NCI-H2227 (cell line): Measurements from ENCODE around the gene CDR2.
"Not testable (repeated sequence)": the region's sequence is repeated elsewhere in the genome, so short reads cannot be mapped to it uniquely, and the experiment has no call there.

Experiments
- DNase-seq: peaks from one replicate; lab custom pipeline; 2025; ENCODE audit not compliant: unreplicated experiment; lab: John Stamatoyannopoulos, UW

The CDR2 gene

GRCh38 chr16:22374311-22375116 is at the start of gene CDR2:
Gene CDR2 (minus strand): TSS chr16:22374619. CDS start chr16:22374309, 310 bp downstream.
- peak; percentile 98 for DNase-seq

DNA sequence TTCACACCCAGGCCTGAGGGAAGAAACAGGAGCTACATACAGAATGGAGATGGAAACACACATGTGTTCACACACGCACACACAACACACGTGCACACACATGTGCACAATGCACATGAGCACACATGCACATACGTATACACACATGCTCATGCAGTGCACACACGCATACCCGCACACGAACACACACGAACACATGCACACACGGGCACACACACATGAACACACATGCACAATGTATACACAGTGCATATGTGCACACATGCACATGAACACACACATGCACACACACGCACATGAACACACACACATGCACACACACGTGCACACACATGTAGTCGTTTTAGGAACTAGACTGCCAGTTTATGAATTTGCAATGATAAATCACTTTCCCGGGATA is 49.3 kb upstream of the CDR2 start:
- DNase-seq, result no peak

GRCh38 chr16:22421136-22421535 is 46.7 kb upstream of the CDR2 start:
- no peak for DNase-seq

DNA sequence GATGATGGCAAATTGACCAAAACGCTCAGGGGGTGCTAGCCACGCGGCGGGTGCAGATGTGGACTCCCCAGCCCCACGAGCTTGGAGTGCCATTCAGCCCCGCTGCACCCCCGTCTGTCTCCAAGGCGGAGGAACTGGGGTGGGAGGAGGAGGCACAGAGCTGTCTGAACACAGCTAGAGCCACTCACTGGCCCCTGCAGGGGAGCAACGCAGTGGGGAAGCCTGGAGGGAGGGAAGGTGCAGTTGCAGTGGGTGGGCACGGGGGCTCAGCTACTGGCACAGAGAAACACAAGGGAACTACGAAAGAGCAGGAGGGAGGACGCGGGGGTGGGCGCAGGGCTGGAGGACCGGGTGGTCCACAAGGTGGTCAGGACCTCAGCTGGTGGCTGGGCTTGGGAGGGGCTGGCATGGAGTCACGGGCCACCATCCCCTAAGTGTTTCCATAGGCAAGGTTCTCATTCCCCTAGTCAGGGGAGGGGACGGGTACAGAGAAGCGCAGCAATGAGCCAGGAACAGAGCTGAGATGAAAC is 46.3 kb upstream of the CDR2 start:
- DNase-seq, result no peak

GRCh38 chr16:22419908-22420307 is 45.5 kb upstream of the CDR2 start:
- DNase-seq, result no peak

- DNase-seq, result no peak
Observed at GRCh38 chr16:22418826-22419225, 44.4 kb upstream of the CDR2 start.

- not testable (repeated sequence) for DNase-seq
Observed at GRCh38 chr16:22417798-22418197, 43.4 kb upstream of the CDR2 start.

GRCh38 chr16:22417019-22417418 is 42.6 kb upstream of the CDR2 start:
- no peak for DNase-seq

GRCh38 chr16:22413819-22414218 is 39.4 kb upstream of the CDR2 start:
- DNase-seq, result no peak

DNA sequence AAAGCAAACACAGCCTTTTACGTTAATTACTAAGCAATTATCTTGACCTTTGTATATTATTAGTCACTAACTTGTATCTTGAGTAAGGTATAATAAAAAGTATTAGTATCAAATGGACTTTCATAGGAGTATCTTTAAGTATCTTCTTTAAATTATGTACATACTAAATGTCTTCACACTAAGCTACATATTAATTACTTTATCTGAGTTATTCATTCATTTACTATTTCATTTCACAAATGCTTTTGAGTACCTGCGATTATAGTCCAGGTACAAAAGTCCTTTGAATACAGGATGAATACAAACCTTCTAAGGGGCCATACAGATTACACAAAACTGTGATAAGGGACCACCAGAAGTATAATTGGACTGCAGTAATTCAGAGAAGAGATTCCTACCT is 33.1 kb upstream of the CDR2 start:
- DNase-seq, result no peak

DNA sequence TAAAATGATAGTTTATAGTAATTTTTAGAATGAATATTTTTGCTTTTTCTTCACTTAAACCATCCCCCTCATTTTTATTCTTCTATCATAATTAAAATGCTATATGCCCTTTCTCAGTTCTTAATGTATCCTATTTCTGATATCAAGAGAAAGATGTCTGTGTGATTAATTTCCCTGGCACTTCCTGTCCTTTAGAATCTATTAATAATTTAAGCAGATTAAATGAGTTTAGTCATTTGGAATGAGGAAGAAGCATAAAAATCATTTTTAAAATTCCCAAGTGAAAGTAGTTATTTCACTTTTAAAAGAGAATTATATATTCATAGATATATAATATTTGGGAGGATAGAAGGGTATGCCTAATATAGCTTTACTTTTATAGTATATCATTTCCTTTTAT is 27.8 kb upstream of the CDR2 start:
- DNase-seq, result no peak

DNA sequence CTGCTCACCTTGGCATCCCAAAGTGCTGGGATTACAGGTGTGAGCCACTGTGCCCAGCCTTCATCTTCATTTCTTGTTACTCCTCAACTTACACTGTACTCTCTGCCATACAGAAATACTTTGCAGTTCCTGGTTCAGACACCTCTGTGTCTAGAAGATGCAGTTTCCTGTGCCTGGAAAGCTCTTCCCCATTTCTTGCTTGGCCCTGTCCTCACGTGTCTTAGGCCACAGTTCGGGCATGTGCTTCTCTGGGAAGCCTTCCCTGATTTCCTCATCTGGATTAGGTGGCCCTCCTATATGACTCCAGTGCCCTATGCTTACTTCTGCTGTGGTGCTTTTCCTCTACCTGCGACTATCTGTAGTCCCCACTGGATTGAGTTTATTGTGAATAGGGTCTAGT is 26.5 kb upstream of the CDR2 start:
- no peak for DNase-seq

DNA sequence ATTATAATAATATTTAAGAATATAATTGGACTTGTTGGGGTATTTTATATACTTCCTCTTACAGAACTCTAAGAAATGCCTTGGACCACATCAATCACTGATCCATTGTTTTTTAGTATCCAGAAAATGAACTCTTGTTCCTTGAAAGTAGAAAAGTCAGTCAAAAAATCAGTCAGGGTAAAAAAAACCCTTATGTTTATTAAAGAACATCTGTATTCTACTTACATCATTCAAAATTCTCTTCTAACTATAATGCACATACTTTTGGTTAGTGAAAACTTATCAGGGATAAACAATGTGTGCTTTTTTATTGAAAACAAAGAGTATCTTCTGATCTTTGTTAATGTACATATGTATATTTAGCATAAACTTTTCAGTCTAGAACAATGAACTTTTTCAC is 23.5 kb upstream of the CDR2 start:
- no peak for DNase-seq

DNA sequence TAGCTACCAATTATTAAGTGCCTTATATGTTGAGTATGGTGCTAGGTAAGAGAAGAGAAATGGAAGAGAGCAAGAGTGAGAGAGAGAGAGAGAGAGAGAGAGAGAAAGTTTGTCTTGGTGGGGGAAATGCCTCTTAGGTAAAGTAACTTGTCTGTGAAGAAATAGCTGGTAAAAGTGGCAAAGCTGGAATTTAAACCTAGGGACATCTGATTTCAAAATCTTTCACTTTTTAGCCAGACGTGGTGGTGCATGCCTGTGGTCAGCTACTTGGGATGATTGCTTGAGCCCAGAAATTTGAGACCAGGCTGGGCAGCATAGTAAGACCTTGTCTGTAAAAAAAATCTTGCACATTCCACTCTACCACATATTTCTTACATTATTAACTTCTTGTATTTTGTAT is 23.0 kb upstream of the CDR2 start:
- no peak for DNase-seq

DNA sequence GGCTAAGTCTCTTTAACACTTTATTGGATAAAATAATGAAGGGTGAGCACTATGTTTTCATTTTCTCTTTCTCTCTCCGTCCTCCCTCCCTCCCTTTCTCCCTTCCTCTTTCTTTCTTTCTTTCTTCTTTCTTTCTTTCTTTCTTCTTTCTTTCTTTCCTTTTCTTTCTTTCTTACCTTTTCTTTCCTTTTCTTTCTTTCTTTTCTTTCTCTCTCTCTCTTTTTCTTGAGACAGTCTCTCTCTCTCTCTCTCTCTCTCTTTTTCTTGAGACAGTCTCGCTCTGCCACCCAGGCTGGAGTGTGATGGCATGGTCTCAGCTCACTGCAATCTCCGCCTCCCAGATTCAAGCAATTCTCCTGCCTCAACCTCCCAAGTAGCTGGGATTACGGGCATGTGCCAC is 21.5 kb upstream of the CDR2 start:
- DNase-seq, result no peak

DNA sequence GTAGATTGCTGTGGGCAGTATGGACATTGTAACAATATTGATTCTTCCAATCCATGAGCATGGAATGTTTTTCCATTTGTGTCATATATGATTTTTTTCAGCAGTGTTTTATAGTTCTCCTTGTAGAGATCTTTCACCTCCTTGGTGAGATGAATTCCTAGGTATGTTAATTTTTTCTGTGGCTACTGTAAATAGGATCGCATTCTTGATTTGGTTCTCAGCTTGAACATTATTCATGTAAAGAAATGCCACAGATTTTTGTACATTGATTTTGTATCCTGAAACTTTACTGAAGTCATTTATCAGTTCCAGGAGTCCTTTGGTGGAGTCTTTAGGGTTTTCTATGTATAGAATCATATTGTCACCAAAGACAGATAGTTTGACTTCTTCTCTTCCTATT is 19.7 kb upstream of the CDR2 start:
- no peak for DNase-seq

- DNase-seq, result peak; percentile 84
Observed at GRCh38 chr16:22388101-22388644, 13.8 kb upstream of the CDR2 start.

GRCh38 chr16:22386976-22387375 is 12.6 kb upstream of the CDR2 start:
- DNase-seq, result no peak

DNA sequence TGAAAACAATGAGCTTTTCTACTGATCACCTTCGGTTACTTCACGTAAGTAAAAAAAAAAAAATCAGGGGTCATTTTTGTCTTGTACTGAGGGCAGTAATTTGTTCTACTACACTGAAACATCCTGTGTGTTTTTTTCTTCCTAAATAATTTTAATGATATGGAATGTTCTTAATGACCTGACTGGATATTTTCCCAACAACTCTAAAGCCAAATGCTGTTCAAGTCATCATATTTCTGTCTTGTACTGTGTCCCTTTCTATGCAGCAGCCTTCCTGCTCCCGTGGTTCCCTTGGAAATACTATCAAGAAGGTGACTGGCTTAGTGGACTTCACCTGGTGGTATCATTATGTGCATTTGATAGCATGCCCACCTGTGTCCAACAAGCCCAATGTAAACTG is 10.8 kb upstream of the CDR2 start:
- no peak for DNase-seq

DNA sequence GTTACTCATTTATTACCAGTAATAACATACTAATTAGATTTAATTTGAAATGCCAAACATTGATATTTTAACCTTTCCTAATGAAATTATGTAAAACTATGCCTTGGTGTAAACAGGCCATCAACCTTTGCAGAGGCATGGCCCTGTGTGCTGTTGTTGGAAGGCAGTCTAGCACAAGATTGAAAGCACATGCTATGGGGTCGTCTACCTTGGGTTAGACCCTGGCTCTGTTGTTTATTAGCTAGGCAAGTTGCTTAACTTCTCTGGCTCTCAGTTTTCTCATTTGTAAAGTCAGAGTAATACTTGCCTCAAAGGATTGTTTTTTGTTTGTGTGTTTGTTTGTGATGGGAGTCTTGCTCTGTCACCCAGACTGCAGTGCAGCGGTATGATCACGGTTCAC is 9.4 kb upstream of the CDR2 start:
- no peak for DNase-seq

DNA sequence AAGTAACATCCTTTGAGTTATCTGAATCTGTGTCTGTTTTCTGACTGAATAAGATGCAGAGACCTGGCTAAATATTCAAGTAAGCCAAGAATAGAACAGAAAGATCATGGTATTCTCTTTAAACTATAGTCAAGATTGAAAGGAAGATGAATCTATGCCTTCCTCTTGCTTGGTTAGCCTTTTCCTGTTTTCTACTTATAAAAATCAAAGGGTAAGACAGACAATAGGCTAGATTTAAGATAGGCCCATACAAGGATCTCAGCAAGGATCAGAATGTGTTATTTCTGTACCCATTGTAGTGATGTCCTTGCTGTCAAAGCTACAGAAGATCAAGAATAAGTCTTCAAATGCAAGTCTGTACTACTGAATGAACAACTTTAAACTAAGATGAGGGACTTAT is 7.0 kb upstream of the CDR2 start:
- DNase-seq, result no peak

DNA sequence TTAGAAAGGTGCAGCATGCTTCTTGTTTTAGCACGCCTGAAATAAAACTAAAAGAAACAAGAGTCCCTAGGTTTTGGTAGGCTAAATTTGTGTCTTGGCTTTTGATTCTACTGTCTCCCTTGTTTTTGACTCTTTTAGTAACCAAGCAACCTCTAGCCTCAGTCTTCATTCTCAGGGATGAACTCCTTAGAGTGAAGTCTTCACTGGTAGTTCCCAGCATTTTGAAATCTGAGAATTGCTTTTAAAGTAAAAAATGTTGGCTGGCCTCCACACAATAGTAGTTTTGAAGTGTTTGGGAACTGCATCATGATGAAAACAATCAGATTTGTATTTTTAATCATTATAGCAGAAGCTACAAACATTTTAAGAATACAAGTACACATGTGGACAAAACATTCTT is 6.1 kb upstream of the CDR2 start:
- no peak for DNase-seq

DNA sequence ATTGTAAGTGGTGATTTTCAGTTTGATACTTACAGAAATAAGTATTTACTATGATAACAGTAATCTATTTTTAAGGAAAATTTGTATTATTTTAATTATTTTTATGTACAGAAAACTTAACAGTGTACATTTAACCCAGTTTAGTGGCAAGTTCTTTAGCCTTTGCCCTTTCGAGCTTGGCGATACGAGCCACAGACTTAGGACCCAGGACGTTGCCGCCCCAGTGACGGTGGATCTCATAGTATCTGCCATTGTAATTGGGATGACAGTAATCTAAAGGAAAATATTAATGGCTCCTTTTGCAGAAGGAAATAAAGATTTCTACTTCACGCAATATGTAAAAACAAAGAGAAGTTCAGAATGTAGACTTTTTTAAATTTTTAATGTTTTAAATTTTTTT is 5.2 kb upstream of the CDR2 start:
- no peak for DNase-seq
